Activated CD8-positive, alpha-beta memory T cell treated with anti-CD3 and anti-CD28 coated beads for 36 hours (primary cell): Measurements from ENCODE around the gene NTRK1. TPM values are rescaled to one million over a fixed set of nuclear protein-coding genes. Genes with fewer than 3 reads are reported as not detected.

ENCODE experiments used
- CTCF ChIA-PET: fragments of 350-600 bp; sonication (Branson Sonifier 250); formaldehyde crosslinking; loops from one replicate; lab custom pipeline; 2021; ENCODE audit warnings: antibody characterized with exemption; lab: Charles Lee
- POLR2A ChIA-PET: fragments of 350-600 bp; sonication (Branson Sonifier 250); formaldehyde crosslinking; loops from one replicate; lab custom pipeline; 2021; ENCODE audit warnings: antibody characterized with exemption; lab: Charles Lee
- total RNA-seq, 2 experiments: library from RNA; stranded (reverse); gene quantifications; one replicate each; pipeline ENCODE4 v1.2.3, GENCODE V29; 2021

NTRK1 gene
- 1 to 10 TPM; 3.5 to 3.6 TPM for total RNA-seq

DNA sequence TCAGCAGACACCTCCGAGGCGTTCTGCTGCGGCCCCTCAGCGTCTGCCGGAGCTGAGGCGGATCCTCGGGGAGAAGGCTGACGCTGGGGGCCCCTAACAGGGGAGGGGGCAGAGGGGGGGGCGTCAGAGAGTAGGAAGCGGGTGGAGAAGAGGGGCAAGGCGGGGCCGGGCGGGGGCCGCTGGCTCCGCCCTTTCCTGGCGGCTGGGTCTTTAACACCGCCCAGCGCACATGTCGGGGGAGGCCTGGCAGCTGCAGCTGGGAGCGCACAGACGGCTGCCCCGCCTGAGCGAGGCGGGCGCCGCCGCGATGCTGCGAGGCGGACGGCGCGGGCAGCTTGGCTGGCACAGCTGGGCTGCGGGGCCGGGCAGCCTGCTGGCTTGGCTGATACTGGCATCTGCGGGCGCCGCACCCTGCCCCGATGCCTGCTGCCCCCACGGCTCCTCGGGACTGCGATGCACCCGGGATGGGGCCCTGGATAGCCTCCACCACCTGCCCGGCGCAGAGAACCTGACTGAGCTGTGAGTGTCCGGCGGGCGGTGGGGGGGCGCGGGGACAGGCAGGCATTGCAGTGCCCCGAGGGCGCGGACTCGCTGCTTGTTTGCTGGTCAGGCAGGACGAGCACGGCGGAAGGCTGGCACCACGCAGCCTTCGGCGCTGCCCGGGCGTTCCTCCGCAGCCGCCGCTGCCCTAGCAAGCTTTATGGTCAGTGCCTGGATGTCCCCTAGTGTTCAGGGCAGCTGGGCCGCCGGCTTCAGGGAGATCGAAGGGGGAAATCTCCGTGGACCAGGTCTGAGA, at the start of gene NTRK1:
TSS of gene NTRK1 (plus strand) at position 238 of the 796 bp plus-strand sequence. CDS start at position 308, 70 bp downstream.
- POLR2A ChIA-PET, result interaction anchor here (1.2 to 2.1 kb wide), 5 partner anchors 12 to 59 kb away, joined by 4 to 9 read pairs (median 6); partner anchors contain the start of gene SH2D2A
- CTCF ChIA-PET, result interaction anchor here (0.5 to 5.0 kb wide), 35 partner anchors 8 to 237 kb away, joined by 3 to 96 read pairs (median 5); partner anchors contain the start of genes ISG20L2, METTL25B, PEAR1 and SH2D2A

DNA sequence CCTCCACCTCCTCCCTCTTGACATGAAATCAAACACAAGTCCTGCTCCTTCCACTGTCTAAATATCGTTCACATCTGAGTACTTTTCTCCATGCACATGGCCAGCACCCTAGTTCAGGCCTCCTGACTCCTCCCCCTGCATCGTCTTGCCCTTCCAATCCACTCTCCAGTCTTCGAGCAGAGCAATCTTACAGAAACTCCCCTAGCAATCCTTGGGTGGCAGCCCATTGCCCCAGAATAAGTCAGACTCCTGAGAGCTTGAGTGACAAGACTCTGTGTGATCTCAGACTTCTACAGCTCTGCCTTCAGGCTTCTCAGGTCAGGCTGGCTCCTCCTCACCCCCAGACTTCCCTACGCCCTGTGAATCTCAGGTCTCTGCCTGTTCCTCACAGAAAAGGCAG, 49.5 kb upstream of the NTRK1 start:
- CTCF ChIA-PET, result interaction anchor here (6.6 kb wide), 1 partner anchor 27 kb away, joined by 28 read pairs; no protein-coding TSS in a partner anchor
- POLR2A ChIA-PET, result interaction anchor here (1.1 kb wide), 1 partner anchor 64 kb away, joined by 3 read pairs; no protein-coding TSS in a partner anchor

DNA sequence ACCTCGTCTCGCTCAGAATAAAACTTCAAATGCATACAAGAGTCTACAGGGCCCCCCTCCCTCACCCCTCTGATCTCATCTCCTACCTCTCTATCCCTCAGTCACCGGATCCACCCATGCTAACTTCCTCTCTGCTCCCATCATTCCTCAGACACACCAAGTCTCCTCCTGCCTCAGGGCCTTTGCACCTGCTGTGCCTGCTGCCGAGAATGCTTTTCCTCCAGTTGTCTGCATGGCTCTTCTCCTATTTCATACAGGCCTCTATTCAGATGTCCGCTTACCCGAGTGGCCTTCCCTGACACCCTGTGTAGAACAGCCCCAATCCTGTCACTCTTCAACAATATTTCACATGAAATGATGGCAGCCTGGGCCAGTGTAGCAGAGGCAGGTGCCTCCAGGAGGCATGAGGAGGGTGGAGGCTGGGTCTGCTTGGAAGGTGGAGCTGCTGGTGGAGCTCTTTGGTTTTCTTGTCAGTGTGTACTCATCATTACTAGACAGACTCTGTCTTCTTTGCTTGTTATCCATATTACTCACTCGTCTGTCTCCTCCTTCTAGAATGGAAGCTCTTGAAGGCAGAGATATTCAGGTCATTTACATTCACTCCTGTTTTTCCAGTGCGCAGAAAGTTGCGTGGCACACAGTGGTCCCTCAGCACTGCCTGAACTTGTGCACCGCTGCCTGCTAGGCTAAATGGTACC, 48.2 kb upstream of the NTRK1 start:
- ChIA-PET CTCF (interaction anchor here (2.1 to 6.6 kb wide), 3 partner anchors 11 to 48 kb away, joined by 5 to 28 read pairs (median 22); partner anchors contain the start of gene NTRK1), POLR2A (interaction anchor here (1.1 kb wide), 1 partner anchor 25 kb away, joined by 4 read pairs; no protein-coding TSS in a partner anchor)

DNA sequence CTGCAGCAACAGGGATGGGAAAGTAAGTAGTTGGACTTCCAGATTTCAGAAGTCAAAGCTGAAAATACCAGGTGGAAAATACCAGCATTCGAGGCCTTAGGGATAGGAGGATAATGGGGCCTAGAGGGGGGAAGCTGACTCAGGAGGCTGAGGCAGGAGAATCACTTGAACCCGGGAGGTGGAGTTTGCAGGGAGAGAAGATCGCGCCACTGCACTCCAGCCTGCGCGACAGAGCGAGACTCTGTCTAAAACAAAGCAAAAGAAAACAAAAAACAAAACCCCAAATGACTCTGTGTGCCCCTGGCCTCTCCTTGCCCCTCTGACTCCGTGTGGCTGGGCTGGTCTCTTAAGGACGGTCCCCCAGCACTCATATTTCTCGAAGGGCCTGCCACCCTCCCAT, 47.4 kb upstream of the NTRK1 start:
- POLR2A ChIA-PET, result interaction anchor here (0.6 to 1.3 kb wide), 5 partner anchors 11 to 72 kb away, joined by 3 to 4 read pairs (median 4); partner anchors contain the start of gene MRPL24

DNA sequence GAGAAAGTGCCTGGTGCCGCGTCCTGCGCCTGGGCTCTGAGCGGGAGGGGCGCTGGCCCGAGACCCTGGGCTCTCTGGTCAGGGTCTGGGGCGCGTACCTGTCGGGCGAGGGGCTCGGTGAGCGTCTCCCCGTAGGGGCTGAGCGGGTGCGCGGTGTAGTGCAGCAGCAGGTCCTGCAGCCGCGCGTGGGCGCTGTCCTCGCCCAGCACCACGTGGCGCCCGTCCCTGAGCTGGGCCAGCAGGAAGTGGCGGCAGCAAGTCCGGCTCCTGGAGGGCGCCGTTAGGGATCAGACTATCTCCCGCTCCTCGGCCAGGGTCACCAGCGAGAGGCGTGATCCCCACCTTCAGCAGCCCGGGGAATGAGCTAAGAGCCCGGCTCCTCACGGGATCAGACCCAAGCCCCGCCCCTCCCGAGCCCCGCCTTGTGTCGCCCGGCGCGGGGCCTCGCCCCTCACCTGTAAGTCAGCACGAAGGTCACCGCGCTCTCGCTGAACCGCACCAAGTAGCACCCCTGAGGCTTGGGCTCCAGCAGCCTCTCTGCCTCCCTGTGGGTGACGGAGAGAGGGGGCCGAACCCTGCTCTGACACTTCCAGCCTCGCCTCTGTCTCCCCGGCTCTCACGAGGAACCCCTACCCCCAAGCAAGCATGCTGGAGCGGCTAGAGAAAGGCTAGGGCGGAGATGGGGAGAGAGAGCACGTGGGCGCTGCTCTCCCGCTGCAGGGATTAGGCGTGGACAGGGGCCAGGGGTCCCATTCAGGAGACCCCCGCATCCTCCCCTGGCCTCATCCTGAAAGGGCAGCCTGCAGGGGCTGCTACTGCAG, 46.7 kb upstream of the NTRK1 start:
- ChIA-PET POLR2A (interaction anchor here (0.6 to 1.3 kb wide), 5 partner anchors 11 to 73 kb away, joined by 3 to 4 read pairs (median 4); partner anchors contain the start of gene MRPL24), CTCF (interaction anchor here (0.7 to 6.6 kb wide), 4 partner anchors 13 to 50 kb away, joined by 3 to 28 read pairs (median 14); partner anchors contain the start of gene NTRK1)

More for the DNA sequence above, 47.4 kb upstream of the NTRK1 start:
- CTCF ChIA-PET, result interaction anchor here (2.1 to 6.6 kb wide), 3 partner anchors 12 to 47 kb away, joined by 5 to 28 read pairs (median 22); partner anchors contain the start of gene NTRK1

DNA sequence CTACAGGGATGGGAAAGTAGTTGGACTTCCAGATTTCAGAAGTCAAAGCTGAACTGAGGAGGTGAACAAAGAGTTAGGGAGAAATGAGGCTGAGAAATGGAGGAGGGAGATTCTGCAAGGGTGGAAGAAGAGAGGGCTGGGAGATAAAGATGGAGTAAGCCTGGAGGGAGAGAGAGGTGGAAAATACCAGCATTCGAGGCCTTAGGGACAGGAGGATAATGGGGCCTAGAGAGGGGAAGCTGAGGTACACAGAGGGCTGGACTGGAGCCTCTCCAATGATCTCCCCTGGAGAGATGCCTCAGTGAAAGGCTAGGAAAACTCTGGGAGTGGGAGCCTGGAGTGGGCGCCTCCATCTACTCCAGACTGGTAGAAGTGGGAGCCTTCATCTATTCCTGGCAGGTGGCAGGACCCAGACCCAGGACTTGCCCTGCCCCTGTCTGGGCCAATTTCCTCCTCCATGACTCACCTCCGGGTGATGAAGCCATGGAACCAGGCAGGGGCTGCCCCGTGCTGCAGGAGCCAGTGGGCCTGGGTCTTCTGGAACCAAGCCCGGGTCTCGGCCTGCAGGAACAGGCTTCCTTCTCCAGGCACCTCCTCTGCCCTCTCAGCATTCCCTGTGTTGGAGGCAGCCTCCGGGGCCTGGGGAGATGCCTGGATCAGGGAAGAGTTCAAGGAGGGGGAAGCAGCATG, 45.9 kb upstream of the NTRK1 start:
- ChIA-PET POLR2A (interaction anchor here (1.0 to 1.3 kb wide), 3 partner anchors 11 to 44 kb away, joined by 3 to 4 read pairs (median 4); no protein-coding TSS in a partner anchor), CTCF (interaction anchor here (0.7 to 6.6 kb wide), 4 partner anchors 23 to 76 kb away, joined by 3 to 28 read pairs (median 14); partner anchors contain the start of gene NTRK1)

DNA sequence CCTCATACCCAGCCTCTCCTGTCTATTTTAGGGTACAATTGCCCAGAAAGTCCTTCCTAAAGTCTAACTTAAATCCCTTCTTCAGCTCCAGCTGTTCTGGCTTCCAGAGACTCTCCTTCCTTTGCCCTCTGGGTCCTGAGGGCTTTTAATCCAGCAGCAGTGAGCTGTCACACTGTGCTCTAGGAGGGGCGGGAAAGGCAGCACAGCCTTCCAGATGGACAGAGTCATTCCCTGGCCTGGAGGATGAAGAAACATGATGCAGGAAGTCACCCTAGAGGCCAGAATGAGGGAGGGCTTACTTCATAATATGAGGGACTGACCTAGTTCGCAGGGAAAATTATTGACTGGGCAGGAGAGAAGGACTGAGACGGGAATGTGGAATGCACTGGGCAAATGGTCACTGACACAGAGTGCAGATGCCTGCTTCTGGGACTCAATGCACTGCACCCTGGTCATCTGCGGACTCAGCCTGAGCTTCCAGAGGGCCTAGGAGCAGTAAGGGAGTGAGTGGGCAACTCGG, 45.3 kb upstream of the NTRK1 start:
- ChIA-PET CTCF (interaction anchor here (1.6 to 6.6 kb wide), 3 partner anchors 23 to 75 kb away, joined by 5 to 28 read pairs (median 22); partner anchors contain the start of gene NTRK1), POLR2A (interaction anchor here (1.8 to 1.9 kb wide), 2 partner anchors 8 to 10 kb away, joined by 6 read pairs; no protein-coding TSS in a partner anchor)

DNA sequence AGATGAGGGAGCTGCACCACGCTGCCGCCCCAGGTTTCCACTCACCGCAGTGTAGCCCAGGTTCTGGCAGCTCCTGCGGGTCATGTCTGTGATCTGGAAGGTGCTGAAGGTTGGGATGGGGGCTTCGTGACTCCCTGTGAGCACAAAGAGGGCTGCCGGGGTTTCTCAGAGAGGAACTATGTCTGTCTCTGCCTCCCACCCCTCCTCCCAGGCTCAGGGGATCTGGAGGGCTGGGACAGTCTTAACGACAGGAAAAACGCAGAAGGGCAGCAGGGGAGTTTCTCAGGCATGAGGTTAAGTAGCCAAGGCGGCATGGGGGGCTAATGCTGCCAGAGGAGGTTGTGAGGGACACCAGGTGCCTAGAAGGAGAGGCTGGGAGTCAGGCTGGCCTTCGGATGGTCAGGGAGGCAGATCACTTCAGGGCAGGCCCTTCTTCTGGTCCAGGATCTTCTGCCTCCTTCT, 44.7 kb upstream of the NTRK1 start:
- ChIA-PET POLR2A (interaction anchor here (0.9 to 1.9 kb wide), 4 partner anchors 8 to 126 kb away, joined by 3 to 6 read pairs (median 6); no protein-coding TSS in a partner anchor), CTCF (interaction anchor here (1.2 to 6.6 kb wide), 6 partner anchors 17 to 90 kb away, joined by 4 to 28 read pairs (median 8); partner anchors contain the start of gene NTRK1)

DNA sequence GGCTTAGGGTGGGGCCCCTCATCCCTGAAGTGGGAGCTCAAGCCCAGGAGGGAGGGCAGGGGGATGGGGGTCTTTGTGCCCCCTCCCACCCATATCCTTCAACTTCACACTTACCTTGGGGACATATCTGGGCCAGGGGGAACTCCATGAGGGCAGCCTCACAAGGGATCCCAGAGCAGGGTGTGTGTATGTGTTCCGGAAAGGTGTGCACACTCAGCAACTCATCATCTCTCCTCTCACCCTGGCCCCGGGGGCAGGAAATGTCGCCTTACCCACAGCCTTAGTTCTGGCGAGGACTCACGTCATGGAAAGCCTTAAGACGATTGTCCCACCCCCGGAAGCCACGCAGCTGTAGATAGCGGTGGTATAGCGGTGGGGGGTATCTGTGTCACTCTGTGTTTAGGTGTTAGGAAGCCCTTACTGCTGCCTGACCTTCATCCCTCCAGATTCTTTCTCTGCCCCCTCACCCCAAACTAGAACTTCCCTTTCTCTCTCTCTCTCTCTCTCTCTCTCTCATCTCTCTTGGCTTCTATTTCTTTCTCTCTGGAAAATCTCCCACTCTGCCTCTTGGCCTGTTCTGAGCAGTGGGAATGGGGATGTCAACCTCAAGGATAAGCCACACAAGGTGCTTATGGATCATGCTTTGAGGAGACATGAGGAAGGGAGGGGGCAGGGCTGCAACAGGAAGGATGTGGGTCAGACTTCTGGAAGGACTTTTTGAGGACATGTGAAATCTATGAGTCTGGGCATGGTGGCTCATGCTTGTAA, 43.9 kb upstream of the NTRK1 start, which contains the start of gene SH2D2A:
TSS of gene SH2D2A (minus strand) at position 288 of the 768 bp plus-strand sequence. CDS start at position 148, 140 bp downstream.
- CTCF ChIA-PET, result interaction anchor here (1.2 to 6.6 kb wide), 4 partner anchors 18 to 91 kb away, joined by 4 to 28 read pairs (median 8); partner anchors contain the start of gene NTRK1
- POLR2A ChIA-PET, result interaction anchor here (0.6 to 1.9 kb wide), 5 partner anchors 9 to 127 kb away, joined by 3 to 6 read pairs (median 6); no protein-coding TSS in a partner anchor

DNA sequence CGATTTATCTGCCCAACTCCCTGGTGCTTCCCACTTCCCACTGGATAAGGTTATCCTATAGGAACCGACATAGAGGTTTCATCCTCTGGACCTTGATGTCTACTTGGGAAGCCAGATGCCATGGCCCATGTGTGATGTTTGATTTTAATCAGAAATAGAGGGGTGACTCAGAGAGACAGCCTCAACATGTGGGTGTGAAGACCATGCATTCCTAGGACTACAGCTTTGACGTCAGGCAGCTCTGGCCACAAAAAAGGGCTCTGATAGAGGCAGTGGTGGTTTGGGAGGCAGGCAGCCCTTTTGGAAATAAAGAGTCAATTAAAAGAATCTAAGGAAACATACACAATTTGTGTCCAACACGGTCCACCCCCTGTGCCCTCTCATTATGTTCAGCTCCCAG, 38.9 kb upstream of the NTRK1 start:
- POLR2A ChIA-PET, result interaction anchor here (1.0 kb wide), 1 partner anchor 13 kb away, joined by 3 read pairs; no protein-coding TSS in a partner anchor
- CTCF ChIA-PET, result interaction anchor here (0.7 to 2.5 kb wide), 9 partner anchors 10 to 436 kb away, joined by 3 to 10 read pairs (median 3); no protein-coding TSS in a partner anchor

DNA sequence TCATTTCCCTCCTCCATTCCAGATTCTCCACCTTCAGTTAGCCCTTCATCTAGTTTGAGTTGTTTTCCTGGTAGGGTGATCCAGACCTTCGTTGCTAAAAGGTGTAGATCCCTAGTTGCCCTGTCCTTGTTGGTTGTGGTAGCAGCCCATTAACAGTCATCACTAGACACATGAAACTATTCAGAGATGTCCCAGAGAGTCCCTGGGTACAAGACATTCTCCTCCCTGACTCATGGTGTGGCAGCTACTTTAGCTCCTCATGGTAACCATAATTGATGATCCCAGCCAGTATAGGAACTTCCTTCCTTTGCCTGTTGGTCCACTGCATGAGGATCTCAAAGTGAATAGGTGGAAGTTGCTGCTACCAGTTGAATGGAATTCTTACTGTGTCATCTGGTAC, 38.0 kb upstream of the NTRK1 start:
- POLR2A ChIA-PET, result no interaction called here
- CTCF ChIA-PET, result interaction anchor here (1.1 to 2.5 kb wide), 5 partner anchors 10 to 133 kb away, joined by 3 to 10 read pairs (median 5); no protein-coding TSS in a partner anchor

DNA sequence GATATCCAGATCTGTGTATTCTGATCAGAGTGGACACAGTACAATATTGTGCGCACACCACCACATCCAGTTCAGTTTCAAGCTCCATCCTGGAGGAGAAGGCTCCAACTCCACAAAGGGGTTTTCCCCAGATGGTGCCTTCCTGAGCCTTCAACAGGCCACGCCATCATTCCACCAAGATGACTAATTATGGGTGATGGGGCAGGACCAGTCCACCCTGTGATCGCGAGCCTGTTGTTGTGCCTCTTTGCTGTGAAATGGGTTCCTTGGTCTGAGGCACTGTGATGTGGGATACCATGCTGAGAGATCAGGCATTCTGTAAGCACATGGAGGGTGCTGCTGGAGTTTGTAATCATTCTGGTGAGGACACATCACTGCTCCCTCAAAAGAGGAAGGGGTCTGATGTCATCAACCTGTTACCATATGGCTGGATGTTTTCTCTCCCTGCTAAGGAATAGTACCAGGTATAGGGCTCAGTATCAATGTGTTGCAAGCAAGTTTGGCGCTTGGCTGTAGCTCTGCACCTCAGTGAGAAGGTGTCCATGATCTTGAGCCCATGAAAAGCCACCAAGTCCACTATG, 37.4 kb upstream of the NTRK1 start:
- ChIA-PET POLR2A (no interaction called here), CTCF (interaction anchor here (1.2 to 2.5 kb wide), 2 partner anchors 15 to 36 kb away, joined by 5 to 10 read pairs; no protein-coding TSS in a partner anchor)

DNA sequence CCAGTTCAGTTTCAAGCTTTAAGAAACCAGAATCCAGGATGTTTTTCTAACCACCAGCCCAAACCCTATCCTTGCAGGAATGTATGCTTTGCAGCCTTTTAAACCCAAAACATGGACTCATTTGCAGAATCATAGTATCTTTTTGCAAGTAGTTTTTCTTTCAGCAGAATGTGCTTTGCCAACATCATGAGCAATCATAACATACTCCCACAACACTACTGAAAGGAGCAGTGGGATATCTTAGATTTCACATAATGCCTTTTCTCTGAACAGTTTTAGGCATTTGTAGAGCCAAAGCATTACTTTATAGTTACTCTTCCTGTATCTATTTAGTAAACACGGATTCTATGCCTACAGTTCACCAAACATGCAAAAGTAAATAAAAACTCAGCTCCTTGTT, 34.0 kb upstream of the NTRK1 start:
- ChIA-PET CTCF (interaction anchor here (0.6 to 3.2 kb wide), 3 partner anchors 12 to 125 kb away, joined by 4 to 12 read pairs (median 6); no protein-coding TSS in a partner anchor), POLR2A (no interaction called here)

DNA sequence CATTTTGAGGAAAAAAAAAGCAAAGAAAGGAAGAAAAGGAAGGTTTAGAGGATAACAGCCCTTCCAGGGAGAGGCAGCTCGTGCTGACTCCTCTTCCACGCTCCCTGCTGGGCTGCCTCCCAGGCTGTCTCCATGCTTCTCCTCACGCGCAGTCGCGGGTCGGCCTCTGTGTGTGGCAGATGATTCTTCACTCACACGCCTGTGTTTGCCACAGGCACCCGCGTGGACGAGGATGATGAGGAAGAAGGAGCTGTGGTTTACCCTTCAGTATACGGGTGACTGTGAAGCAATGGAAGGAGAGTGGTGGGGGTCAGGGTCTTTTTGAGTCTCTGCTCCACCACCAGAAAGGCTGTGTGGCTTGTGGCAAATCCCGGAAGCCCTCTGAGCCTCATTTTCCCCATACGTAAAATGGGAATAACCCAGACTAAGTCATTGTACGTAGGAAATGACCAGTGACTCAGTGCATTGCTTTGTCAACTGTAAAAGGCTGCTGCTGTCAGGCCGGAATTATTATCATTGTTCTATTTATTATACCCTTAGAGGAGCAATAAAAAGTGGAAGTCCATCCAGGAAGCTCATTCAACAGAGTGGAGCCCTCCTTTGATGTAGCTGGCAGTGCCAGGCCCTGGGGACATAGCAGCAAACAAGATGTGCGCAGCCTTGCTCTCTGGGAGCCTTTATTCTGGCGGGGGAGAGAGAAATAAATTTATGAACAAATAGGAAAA, 32.1 kb upstream of the NTRK1 start:
- POLR2A ChIA-PET, result interaction anchor here (0.6 kb wide), 2 partner anchors 126 to 299 kb away, joined by 3 to 9 read pairs; no protein-coding TSS in a partner anchor
- CTCF ChIA-PET, result interaction anchor here (1.2 to 3.2 kb wide), 2 partner anchors 10 to 32 kb away, joined by 5 to 12 read pairs; partner anchors contain the start of gene NTRK1
